Measurements from ENCODE around the gene WDR46.
A peak's percentile ranks its signal among the peaks of the same experiment; 100 is the strongest.

DNA sequence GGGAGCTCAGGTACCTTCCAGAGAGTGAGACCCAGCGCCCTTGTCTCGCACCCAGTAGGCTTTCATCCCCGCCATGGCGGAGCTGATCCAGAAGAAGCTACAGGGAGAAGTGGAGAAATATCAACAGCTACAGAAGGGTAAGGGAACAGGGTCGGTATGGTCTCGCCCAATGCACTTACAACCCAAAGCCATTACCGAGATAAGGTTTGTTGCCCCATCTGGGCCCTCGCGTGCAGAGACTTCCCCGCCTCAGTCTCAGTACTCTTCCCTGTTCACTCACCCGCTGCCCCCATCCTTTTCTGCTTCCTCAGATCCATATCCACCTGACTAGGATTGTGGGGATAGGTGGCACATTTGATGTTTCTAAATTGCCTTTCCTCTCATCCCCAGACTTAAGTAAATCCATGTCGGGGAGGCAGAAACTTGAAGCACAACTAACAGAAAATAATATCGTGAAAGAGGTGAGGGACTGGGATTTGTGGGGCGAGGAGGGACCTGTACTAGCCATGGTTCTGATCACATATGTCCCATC, 811 bp upstream of the WDR46 start:
- TF ChIP-seq EZH2 (IDR thresholded peaks at IDR 0.05; ENCODE audit: borderline replicate concordance, low read depth, low read length, severe bottlenecking) (no peak), GATA2 (IDR thresholded peaks at IDR 0.05; ENCODE audit: insufficient read depth, insufficient read length, low read depth, low read length) (no peak), POLR2A (IDR thresholded peaks at IDR 0.05; ENCODE audit: low read depth, low read length) (peak; percentile 11)
- TF ChIP-seq, protein P1, sequence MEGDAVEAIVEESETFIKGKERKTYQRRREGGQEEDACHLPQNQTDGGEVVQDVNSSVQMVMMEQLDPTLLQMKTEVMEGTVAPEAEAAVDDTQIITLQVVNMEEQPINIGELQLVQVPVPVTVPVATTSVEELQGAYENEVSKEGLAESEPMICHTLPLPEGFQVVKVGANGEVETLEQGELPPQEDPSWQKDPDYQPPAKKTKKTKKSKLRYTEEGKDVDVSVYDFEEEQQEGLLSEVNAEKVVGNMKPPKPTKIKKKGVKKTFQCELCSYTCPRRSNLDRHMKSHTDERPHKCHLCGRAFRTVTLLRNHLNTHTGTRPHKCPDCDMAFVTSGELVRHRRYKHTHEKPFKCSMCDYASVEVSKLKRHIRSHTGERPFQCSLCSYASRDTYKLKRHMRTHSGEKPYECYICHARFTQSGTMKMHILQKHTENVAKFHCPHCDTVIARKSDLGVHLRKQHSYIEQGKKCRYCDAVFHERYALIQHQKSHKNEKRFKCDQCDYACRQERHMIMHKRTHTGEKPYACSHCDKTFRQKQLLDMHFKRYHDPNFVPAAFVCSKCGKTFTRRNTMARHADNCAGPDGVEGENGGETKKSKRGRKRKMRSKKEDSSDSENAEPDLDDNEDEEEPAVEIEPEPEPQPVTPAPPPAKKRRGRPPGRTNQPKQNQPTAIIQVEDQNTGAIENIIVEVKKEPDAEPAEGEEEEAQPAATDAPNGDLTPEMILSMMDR (IDR thresholded peaks at IDR 0.05; ENCODE audit: extremely low read depth in 1 of 2, insufficient read depth in 1 of 2, low read depth in 1 of 2, low read length in 2 of 2): no peak
